GDM1 (cell line): ENCODE data around the gene MINPP1.

ENCODE experiments used
- DNase-seq: peaks from one replicate; lab custom pipeline; 2025; lab: John Stamatoyannopoulos, UW

MINPP1 gene

DNA sequence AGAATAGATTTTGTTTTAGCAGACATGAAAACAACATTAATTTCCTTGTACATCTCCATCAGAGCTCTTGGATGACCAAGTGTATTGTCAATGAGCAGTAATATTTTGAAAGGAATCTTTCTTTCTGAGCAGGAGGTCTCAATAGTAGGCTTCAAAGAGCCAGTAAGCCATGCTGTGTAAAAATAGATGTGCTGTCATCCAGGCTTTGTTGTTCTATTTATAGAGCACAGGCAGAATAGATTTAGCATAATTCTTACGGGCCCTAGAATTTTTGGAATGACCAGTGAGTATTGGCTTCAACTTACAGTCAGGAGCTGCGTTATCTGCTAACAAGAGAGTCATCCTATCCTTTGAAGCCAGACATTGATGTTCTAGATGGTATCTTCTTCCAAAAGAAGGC, 19.0 kb downstream of the MINPP1 start:
- no peak for DNase-seq

DNA sequence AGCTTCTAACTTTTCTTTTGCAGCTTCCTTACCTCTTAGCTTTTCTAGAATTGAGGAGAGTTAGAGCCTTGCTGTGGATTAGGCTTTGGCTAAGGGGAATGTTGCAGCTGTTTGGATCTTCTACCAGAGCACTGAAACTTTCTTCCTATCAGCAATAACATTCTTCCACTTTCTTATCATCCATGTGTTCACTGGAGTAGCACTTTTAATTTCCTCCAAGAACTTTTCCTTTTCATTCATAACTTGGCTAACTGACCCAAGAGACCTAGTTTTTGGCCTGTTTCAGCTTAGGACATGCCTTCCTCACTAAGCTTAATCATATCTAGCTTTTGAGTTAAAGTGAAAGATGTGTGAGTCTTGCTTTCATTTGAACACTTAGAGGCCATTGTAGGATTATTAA, 19.6 kb downstream of the MINPP1 start:
- DNase-seq: no peak

DNA sequence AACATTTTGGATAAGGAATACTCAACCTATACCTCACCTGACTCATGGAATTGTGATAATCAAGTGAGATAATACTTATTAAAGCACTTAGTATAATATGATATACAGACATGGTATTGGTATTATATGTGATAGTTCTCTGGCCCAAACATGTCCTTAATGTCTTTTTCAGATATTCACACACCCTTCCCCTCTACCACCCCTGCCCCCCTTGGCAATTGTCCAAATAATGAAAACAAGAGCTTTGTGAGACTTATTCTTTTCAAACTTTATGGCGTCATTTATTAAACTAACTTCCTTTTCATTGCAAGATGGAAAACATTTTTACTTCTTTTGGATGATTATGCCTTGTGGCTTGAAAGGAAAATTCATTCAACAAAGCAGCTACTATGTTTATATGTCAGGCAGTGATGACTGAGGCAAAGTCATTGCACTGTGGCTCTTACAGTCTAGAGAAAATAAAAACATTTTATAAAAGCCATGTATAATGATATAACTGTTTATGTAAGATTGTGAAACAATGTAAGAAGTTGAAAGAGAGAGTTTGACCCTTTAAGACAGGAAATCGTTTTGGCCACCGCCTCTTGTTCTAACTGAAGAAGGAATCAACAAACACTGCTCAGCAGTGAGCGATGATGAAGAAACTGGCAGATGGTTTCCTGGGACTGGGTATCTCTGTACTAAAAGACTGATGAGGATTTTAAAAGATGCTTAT, 27.4 kb downstream of the MINPP1 start:
- no peak for DNase-seq

DNA sequence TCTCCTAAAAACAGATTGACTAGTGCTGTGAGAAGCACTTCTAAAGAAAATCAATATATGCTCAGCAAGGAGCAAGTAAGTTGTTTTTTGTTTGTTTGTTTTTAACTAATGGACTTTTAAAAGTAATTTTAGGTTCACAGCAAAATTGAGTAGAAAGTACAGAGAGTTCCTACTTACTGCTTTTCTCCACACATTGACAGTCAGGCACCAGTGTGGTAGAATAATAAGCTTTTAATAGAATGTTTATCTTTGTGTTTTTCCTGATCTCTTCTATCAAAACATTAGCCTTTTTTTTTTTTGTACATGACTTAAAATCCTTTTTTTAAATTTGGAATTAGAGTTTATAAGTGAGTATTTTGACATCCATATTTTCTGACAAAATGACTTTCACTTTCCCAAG, 28.0 kb downstream of the MINPP1 start:
- no peak for DNase-seq

DNA sequence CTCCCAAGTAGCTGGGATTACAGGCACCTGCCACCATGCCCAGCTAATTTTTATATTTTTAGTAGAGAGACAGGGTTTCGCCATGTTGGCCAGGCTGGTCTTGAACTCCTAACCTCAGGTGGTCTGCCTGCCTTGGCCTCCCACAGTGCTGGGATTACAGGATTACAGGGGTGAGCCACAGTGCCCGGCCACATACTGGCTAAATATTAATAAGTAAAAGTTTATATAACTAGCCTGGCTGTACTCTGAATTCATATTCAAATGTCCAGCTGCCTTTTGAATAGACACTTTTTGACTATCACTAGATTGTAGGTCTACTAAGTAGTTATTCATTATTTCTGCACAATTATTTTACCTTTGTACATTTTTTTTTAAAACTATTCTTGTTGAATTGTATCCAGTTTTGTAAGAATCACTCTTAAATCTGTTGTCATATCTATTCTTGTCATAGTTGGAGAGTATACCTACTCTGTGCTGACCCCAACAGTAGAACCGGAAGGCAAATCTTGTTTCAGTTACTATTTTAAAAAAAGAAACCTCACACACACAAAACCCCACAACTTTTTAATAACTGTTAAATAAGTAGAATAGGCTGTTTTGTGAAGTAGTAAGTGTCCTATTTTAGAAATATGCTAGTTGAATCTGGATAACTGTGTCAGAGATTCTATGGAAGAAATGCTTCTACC, 29.6 kb downstream of the MINPP1 start:
- no peak for DNase-seq

DNA sequence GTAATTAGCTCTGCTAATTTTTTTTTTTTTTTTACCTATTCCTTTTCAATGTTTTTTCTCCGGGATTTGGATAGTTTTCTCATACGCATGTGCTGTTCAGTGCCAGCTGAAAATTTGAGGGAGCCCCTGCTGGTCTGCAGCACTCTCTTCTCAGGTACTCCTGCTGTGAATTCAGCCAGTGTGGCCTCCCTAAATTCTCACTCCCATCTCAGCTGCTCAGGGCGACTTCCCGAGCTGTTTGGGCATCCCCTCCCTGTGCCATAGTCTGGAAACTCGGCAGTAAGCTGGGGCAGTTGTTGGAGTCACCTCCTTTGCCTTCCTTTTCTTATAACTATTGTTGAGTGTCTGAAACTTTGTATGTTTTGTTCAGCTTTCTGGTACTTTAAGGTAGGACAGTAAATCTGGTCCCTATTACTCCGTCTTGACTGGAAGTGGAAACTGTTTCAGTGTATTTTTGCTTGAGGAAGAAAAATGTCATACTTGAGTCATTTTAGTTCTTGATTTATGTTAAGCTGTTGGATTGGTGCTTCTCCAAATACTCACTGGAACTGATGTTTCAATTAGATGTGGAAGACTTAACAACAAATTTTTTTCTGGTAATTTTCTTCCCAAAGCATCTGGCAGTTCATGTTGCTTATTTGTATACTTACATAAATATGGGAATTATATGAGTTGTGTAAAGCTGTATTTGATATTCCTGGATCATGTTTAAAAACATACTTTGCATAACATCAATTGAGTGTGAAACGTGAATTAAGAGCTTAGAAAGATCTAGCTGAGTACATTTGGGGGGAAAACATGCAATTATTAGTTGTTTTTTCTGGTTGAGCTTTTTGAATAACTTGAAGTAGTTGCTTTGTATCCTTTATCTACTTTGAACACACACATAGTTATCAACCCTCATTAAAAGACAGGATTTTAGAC, 33.7 kb downstream of the MINPP1 start:
- DNase-seq: no peak

DNA sequence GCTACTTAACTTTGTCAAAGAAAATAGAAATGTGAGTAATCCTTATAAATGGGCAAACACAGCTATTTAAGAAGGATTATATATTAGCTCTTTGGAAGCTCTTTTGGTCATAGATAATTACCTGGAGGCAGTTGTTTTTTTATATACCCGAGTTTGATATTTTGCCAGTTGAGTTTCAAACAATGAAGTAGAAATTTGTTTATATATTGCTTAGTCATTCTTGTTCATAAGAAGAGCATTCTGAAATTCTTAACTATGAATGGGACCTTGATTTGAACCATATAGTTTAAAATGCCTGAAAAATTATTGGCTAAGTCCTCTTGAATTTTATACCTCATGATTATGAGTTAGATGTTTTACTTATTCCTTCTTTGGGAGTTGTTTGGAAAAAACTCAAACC, 36.4 kb downstream of the MINPP1 start:
- DNase-seq: no peak

DNA sequence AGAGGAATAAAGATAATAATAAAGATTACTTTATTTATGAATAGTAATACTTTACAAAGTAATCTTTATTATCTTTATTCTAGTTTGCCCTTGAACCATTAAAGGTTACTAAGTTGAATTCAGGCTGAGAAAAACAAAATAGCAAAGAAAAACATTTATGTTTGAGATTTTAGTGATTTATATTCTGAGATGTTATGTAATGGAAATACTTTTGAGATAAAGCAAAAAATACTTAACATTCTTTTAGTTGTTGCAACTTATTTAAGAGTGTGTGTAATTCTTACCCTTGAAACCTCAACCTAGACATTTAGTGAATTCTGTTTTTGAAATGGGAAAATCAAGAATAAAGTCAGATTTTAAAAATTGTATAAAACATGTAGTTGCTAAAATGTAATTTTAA, 40.0 kb downstream of the MINPP1 start:
- no peak for DNase-seq

DNA sequence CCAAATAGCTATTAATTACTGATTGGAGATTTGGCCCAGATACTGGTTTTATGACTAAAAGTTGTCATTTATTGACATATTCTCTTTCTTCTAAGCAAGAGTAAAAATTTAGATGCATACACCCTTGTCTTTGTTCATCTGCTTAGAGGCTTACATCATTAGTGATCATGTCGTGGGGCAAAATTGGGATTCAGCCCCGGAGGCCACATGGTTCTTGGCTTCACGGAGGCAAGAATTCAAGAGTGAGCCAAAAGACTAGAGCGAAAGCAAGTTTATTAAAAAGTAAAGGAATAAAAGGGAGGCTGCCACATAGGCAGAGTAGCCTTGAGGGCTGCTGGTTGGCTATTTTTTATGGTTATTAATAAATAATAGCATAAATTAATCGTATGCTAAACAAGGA, 41.1 kb downstream of the MINPP1 start:
- no peak for DNase-seq

DNA sequence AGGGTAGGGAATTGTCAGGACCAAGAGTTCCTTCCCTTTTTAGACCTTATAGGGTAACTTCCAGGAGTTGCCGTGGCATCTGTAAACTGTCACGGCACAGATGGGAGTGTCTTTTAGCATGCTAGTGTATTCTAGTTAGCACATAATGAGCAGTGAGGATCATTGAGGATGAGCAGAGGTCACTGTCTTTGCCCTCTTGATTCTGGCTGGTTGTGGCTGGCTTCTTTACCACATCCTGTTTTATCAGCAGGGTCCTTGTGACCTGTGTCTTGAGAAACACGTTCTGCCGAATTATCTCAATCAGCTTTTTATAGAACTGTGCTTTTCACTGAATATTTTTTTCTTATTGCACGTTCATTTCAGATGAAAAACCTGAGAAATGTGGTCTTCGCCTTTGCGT, 41.5 kb downstream of the MINPP1 start:
- no peak for DNase-seq

GRCh38 chr10:87546971-87547413, 42.3 kb downstream of the MINPP1 start:
- DNase-seq: no peak

DNA sequence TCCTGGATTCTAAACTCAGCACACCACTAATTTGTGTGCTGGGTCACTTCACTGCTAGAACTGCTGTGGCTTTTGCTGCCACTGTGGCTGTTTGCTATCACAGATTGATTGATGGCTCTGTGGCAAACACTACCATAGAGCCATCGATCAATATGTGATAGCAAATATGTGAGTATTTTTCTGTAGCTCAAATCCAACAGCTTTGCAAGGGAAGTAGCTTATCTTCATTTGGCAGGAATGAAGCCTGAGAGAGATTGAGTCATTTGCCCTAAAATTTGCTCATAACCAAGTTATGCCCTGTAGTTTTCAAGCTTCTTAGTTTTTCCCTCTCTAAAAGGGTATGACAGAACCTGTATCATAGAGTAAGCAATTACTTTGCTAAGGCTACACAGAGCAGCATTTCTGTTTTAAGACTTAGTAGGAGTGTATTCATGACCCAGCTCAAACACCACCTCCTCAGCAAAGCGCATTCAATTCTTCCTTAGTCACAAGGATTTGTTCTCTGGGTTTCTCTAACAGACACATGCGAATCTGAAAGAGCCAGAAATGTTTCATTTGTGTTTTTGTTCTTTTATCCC, 43.1 kb downstream of the MINPP1 start:
- DNase-seq: no peak

DNA sequence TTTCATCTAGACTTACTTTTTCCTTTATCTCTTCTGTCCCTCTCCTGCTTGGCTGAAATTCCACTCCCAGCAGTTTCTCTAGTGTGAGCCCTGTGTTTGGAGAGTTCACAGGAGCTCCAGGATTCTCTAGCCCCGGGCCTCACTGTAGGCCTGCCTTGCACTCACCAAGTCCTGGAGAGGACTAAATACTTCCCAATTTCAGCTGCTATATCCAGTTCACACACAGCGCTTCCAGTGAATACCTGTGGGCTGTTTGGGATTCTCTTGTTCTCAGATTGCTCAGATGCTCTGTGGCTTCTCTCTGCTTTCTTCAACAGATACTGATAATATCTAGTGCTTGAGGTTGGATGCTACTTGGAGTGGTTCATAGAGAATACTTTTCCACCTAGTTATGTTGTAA, 46.0 kb downstream of the MINPP1 start:
- no peak for DNase-seq

GRCh38 chr10:87551326-87551725, 46.6 kb downstream of the MINPP1 start:
- DNase-seq: no peak

DNA sequence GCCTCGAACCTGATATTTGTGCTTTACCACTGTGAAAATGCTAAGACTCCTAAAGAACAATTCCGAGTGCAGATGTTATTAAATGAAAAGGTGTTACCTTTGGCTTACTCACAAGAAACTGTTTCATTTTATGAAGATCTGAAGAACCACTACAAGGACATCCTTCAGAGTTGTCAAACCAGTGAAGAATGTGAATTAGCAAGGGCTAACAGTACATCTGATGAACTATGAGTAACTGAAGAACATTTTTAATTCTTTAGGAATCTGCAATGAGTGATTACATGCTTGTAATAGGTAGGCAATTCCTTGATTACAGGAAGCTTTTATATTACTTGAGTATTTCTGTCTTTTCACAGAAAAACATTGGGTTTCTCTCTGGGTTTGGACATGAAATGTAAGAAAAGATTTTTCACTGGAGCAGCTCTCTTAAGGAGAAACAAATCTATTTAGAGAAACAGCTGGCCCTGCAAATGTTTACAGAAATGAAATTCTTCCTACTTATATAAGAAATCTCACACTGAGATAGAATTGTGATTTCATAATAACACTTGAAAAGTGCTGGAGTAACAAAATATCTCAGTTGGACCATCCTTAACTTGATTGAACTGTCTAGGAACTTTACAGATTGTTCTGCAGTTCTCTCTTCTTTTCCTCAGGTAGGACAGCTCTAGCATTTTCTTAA, 47.7 kb downstream of the MINPP1 start:
- DNase-seq: no peak

DNA sequence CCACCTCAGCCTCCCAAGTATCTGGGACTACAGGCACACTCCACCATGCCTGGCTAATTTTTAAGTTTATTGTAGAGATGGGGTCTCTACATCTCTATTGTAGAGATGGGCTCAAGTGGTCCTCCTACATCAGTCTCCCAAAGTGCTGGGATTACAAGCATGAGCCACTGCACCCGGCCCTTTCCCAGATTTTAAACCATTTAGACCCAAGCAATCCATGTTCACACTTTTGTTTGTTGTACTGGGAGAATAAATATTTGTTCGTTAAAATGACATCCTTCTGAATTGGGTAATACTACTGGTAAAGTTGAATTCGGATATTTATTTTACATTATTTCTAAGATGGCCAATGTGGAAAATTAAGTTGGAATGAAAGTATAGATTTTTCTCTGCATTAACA, 52.7 kb downstream of the MINPP1 start:
- no peak for DNase-seq

- no peak for DNase-seq
Observed at GRCh38 chr10:87558333-87558732, 53.6 kb downstream of the MINPP1 start.

- no peak for DNase-seq
Observed at GRCh38 chr10:87559392-87559791, 54.7 kb downstream of the MINPP1 start.

GRCh38 chr10:87560495-87561129, 55.9 kb downstream of the MINPP1 start:
- no peak for DNase-seq

DNA sequence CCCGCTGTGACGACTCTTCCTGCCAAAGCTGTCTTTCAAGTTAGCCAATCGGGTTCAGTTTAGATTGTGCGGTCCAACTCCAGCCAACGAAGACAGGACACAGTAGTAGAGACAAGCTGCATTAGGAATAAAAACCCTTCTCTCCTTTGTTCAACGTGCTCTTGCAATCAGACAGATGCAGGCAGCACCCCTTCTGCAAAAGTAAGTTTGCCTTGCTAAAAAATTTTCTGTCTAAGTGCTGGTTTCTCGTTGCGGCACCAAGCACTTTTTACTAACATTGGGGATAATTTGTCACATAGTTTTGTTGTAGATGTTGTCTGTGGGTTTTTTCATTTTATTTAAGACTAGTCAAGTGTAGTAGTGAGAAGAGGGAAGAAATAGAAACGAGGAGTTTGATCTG, 58.1 kb downstream of the MINPP1 start:
- no peak for DNase-seq

DNA sequence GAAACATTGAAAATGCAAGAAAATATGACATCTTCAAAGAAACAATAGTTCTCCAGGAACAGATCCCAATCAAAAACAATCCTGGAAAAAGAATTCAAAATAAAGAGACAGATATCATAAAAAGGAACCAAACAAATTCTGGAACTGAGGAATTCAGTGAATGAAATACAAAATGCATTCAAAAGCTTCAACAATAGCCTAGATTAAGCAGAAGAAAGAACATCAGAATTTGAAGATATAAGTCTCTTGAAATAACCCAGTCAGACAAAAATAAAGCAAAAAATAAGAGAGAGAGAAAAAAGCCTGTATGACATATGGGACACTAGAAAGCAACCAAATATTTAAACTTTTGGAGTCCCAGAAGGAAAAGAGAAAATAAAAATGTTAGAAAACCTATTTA, 60.3 kb downstream of the MINPP1 start:
- DNase-seq: no peak
